Karpas-422 (cell line): ENCODE measurements around the gene SNX14. TPM values are rescaled to one million over a fixed set of nuclear protein-coding genes. Genes with fewer than 3 reads are reported as not detected.

Source experiments
- DNase-seq: peaks from one replicate; pipeline ENCODE4 v3.0.0-alpha.2; 2015
- H2AFZ ChIP-seq: fragments of 200-600 bp; sonication (generic); 2 replicates; pipeline ENCODE4 v1.6.1; 2014; ENCODE audit warnings: antibody characterized with exemption, low read length, mixed read lengths
- H3K27ac ChIP-seq: fragments of 200-600 bp; sonication (generic); 2 replicates; pipeline ENCODE4 v1.5.1; 2014; ENCODE audit warnings: mild to moderate bottlenecking, low read length, moderate library complexity
- H3K27me3 ChIP-seq: fragments of 200-600 bp; sonication (generic); 2 replicates; pipeline ENCODE4 v1.6.1; 2014; ENCODE audit warnings: low read length, mixed read lengths
- H3K36me3 ChIP-seq: fragments of 200-600 bp; sonication (generic); 2 replicates; pipeline ENCODE4 v1.6.1; 2014; ENCODE audit warnings: low read length, mixed read lengths; ENCODE audit not compliant: insufficient read depth
- H3K4me1 ChIP-seq: fragments of 200-600 bp; sonication (generic); 2 replicates; pipeline ENCODE4 v1.6.1; 2014; ENCODE audit warnings: mild to moderate bottlenecking, low read length, mixed read lengths
- H3K4me2 ChIP-seq: fragments of 200-600 bp; sonication (generic); 2 replicates; pipeline ENCODE4 v1.6.1; 2014; ENCODE audit warnings: low read length, low read depth, mild to moderate bottlenecking; ENCODE audit not compliant: poor library complexity, severe bottlenecking
- H3K4me3 ChIP-seq: fragments of 200-600 bp; sonication (generic); 2 replicates; pipeline ENCODE4 v1.5.1; 2014; ENCODE audit warnings: mild to moderate bottlenecking, antibody characterized with exemption, low read length, mixed read lengths
- H3K79me2 ChIP-seq: fragments of 200-600 bp; sonication (generic); 2 replicates; pipeline ENCODE4 v1.6.1; 2014; ENCODE audit warnings: mild to moderate bottlenecking, low read length, mixed read lengths
- H3K9ac ChIP-seq: fragments of 200-600 bp; sonication (generic); 2 replicates; pipeline ENCODE4 v1.6.0; 2014; ENCODE audit warnings: low read length
- H3K9me2 ChIP-seq: fragments of 200-600 bp; sonication (generic), shearing (Covaris generic); replicated peaks from 2 replicates; pipeline ENCODE4 v1.6.0; 2014; ENCODE audit warnings: mild to moderate bottlenecking, low read length, moderate library complexity; ENCODE audit not compliant: insufficient read depth
- H3K9me3 ChIP-seq: fragments of 300-700, 200-600 bp; sonication (generic); 2 replicates; pipeline ENCODE4 v1.6.1; 2014; ENCODE audit warnings: low read length, mixed read lengths
- H4K20me1 ChIP-seq: fragments of 200-600 bp; sonication (generic); 2 replicates; pipeline ENCODE4 v1.6.1; 2014; ENCODE audit warnings: mild to moderate bottlenecking, antibody characterized with exemption, low read length, low read depth; ENCODE audit not compliant: insufficient read depth
- total RNA-seq: library from RNA; depleted of rRNA; stranded (reverse); fragments of >200 nt; shearing (Covaris generic); gene quantifications from 2 replicates; pipeline ENCODE4 v1.2.3, GENCODE V29; 2014; ENCODE audit warnings: low replicate concordance

SNX14 gene
- total RNA-seq, 1 experiment from 2014 or later = 153 TPM

GRCh38 chr6:85516168-85516567 is 77.5 kb downstream of the SNX14 start:
- H3K36me3 ChIP-seq = peaks cover 36% of the 10 kb centered on the region
- no peaks in the 10 kb centered on the region for H3K27me3 ChIP-seq

GRCh38 chr6:85506441-85507093 is 87.1 kb downstream of the SNX14 start:
- Histone ChIP-seq H3K9me3 (no peaks in the 10 kb centered on the region), H3K4me2 (no peak overlapping the region), H4K20me1 (no peaks in the 10 kb centered on the region), H3K4me3 (no peak overlapping the region), H3K79me2 (no peaks in the 10 kb centered on the region), H3K27me3 (no peaks in the 10 kb centered on the region), H3K9me2 (no peaks in the 10 kb centered on the region), H3K4me1 (no peaks in the 10 kb centered on the region), H3K27ac (no peak overlapping the region), H2AFZ (no peak overlapping the region), H3K9ac (no peak overlapping the region), H3K36me3 (peaks cover 49% of the 10 kb centered on the region; the same call in 1 of the 2 replicates)
- no peak for DNase-seq

More at GRCh38 chr6:85516168-85516567, 77.5 kb downstream of the SNX14 start:
- Histone ChIP-seq H2AFZ (no peak overlapping the region), H3K9ac (no peak overlapping the region), H3K79me2 (no peaks in the 10 kb centered on the region), H3K4me1 (no peaks in the 10 kb centered on the region), H3K27ac (no peak overlapping the region), H3K4me3 (no peak overlapping the region), H3K9me2 (no peaks in the 10 kb centered on the region), H3K4me2 (no peak overlapping the region), H3K9me3 (no peaks in the 10 kb centered on the region), H4K20me1 (no peaks in the 10 kb centered on the region)
- DNase-seq = no peak

- H3K9ac ChIP-seq = no peak overlapping the region
- H3K9me3 ChIP-seq = no peaks in the 10 kb centered on the region
- no peak overlapping the region for H3K27ac ChIP-seq
- no peaks in the 10 kb centered on the region for H3K4me1 ChIP-seq
- H4K20me1 ChIP-seq = no peaks in the 10 kb centered on the region
- no peaks in the 10 kb centered on the region for H3K9me2 ChIP-seq
- no peak overlapping the region for H2AFZ ChIP-seq
- no peaks in the 10 kb centered on the region for H3K27me3 ChIP-seq
- peaks cover 9% of the 10 kb centered on the region for H3K36me3 ChIP-seq
- H3K4me3 ChIP-seq = no peak overlapping the region
- no peak for DNase-seq
- H3K4me2 ChIP-seq = no peak overlapping the region
- H3K79me2 ChIP-seq = no peaks in the 10 kb centered on the region
These were observed 94.9 kb downstream of the SNX14 start for GRCh38 chr6:85498596-85499258.

GRCh38 chr6:85496856-85497255 is 96.8 kb downstream of the SNX14 start:
- Histone ChIP-seq H3K9me3 (no peaks in the 10 kb centered on the region), H3K79me2 (no peaks in the 10 kb centered on the region), H2AFZ (no peak overlapping the region), H3K4me3 (no peak overlapping the region), H4K20me1 (no peaks in the 10 kb centered on the region), H3K4me1 (no peaks in the 10 kb centered on the region), H3K36me3 (peaks cover 3% of the 10 kb centered on the region; the same call in 1 of the 2 replicates), H3K27me3 (no peaks in the 10 kb centered on the region), H3K27ac (no peak overlapping the region), H3K4me2 (no peak overlapping the region), H3K9ac (no peak overlapping the region), H3K9me2 (no peaks in the 10 kb centered on the region)
- DNase-seq = no peak

- H2AFZ ChIP-seq = no peak overlapping the region
- no peak overlapping the region for H3K4me2 ChIP-seq
- H3K9me2 ChIP-seq = no peaks in the 10 kb centered on the region
- H3K4me1 ChIP-seq = no peaks in the 10 kb centered on the region
- H3K9me3 ChIP-seq = no peaks in the 10 kb centered on the region
- H3K9ac ChIP-seq = no peak overlapping the region
- H3K27me3 ChIP-seq = no peaks in the 10 kb centered on the region
- H3K27ac ChIP-seq = no peak overlapping the region
- H3K36me3 ChIP-seq = peaks cover 3% of the 10 kb centered on the region; the same call in 1 of the 2 replicates
- no peak overlapping the region for H3K4me3 ChIP-seq
- no peaks in the 10 kb centered on the region for H3K79me2 ChIP-seq
- DNase-seq = no peak
- no peaks in the 10 kb centered on the region for H4K20me1 ChIP-seq
These were observed 97.6 kb downstream of the SNX14 start for GRCh38 chr6:85496009-85496579.

GRCh38 chr6:85494547-85495536 is 98.8 kb downstream of the SNX14 start:
- DNase-seq = no peak
- Histone ChIP-seq H3K4me2 (no peak overlapping the region), H3K4me3 (no peak overlapping the region), H3K27me3 (no peaks in the 10 kb centered on the region), H3K9ac (no peak overlapping the region), H4K20me1 (no peaks in the 10 kb centered on the region), H3K9me3 (no peaks in the 10 kb centered on the region), H3K9me2 (no peaks in the 10 kb centered on the region), H3K36me3 (no peaks in the 10 kb centered on the region; the same call in 1 of the 2 replicates), H3K27ac (no peak overlapping the region), H3K4me1 (no peaks in the 10 kb centered on the region), H2AFZ (no peak overlapping the region), H3K79me2 (no peaks in the 10 kb centered on the region)

GRCh38 chr6:85493389-85493788 is 100.3 kb downstream of the SNX14 start:
- Histone ChIP-seq H2AFZ (no peak overlapping the region), H3K4me1 (no peaks in the 10 kb centered on the region), H3K4me2 (no peak overlapping the region), H3K27me3 (no peaks in the 10 kb centered on the region), H3K27ac (no peak overlapping the region), H3K9me2 (no peaks in the 10 kb centered on the region), H3K4me3 (no peak overlapping the region), H4K20me1 (no peaks in the 10 kb centered on the region), H3K9me3 (no peaks in the 10 kb centered on the region), H3K36me3 (no peaks in the 10 kb centered on the region), H3K9ac (no peak overlapping the region), H3K79me2 (no peaks in the 10 kb centered on the region)
- DNase-seq = no peak
